ENCODE results near the gene PRPS1L1.

Gene PRPS1L1

GRCh38 chr7:18027628-18028027 lies at the start of gene PRPS1L1:
PRPS1L1 (minus strand) TSS chr7:18027846.
- no peak for DNase-seq

GRCh38 chr7:18076461-18076860 lies 48.8 kb upstream of the PRPS1L1 start:
- no peak for DNase-seq

DNA sequence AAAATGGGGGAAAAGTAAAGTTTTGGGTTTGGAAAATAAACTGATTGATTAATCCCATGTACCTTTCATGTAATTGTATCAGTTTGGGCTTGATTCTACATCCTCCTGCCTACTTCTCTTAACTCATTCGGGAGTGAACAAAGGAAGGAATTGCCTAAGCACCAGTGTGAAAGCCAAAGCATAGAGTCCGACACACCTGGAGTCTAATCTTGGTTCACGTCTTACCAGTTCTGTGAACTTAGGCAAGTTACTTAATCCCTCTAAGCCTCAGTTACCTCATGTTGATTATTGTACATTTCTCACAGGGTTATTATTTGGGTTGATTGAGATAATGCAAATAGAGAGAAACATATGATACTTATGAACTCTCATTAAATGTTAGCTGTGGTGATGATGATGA lies 41.1 kb upstream of the PRPS1L1 start:
- no peak for DNase-seq

GRCh38 chr7:18064242-18064838 lies 36.7 kb upstream of the PRPS1L1 start:
- no peak for DNase-seq

DNA sequence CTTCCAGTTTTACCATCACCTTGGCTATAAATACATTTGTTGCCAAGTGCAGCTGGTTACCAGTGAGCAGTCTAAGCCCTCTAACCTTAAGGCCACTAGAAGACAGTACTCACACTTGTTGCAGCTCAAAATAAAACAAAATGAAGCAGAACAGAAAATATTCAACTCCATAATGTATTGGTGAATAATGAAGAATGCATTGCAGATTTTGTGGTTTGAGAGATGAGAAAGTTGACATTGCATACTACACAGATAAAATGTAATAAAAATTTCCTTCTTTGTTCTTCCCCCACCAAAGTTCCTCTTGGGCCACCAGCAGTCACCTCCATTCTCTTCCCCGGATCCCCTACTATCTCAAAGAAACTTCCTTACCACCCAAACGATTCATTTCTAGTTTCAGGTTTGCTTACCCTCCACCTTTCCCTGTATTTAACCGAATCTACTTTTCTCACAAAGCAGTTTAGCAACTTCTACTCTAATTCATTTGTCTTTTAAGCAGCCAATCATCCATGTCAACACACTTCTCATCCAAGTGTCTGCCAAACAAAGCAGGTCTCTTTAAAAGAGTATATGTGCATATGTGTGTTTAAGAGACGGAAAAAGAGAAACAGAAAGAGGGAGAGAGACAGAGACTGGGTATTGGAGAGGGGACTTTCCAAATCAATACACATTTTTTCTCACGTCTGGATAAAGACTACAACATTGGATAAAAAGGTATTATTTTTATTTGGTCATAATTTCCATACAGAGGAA lies 35.7 kb upstream of the PRPS1L1 start:
- DNase-seq, result no peak

GRCh38 chr7:18059171-18059570 lies 31.5 kb upstream of the PRPS1L1 start:
- DNase-seq, result no peak

DNA sequence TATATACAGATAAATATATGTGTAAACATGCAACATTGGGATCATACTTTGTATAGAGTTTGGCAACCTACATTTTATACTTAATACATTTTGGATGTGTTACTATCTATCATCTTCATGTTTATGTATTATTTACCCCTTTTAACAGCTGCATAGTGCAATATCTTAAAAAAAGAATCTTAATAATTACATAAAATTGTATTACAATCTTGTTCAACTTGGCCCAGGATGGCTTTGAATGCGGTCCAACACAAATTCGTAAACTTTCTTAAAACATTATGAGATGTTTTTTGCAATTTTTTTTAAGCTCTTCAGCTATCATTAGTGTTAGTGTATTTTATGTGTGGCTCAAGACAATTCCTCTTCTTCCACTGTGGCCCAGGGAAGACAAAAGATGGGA lies 26.3 kb upstream of the PRPS1L1 start:
- no peak for DNase-seq

- no peak for DNase-seq
These were observed 25.7 kb upstream of the PRPS1L1 start for GRCh38 chr7:18053177-18053928.

DNA sequence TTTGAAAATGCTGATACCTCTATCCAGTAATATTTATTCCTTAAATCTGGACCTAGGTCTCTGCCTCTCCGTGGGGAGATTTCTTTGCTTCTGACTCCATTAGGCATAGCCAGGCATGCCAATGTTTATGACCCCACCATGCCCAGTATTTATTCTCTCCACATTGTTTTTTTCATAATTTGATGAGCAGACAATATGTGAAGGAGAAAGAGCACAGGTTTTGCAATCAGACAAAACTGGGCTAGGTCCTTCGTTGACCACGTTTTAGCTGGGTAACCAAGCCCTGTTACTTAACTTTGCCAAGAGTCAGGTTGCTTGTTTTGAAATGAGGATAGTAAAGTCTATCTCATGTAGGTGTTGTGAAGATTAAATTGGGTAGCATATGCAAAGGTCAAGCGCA lies 21.6 kb upstream of the PRPS1L1 start:
- no peak for DNase-seq

DNA sequence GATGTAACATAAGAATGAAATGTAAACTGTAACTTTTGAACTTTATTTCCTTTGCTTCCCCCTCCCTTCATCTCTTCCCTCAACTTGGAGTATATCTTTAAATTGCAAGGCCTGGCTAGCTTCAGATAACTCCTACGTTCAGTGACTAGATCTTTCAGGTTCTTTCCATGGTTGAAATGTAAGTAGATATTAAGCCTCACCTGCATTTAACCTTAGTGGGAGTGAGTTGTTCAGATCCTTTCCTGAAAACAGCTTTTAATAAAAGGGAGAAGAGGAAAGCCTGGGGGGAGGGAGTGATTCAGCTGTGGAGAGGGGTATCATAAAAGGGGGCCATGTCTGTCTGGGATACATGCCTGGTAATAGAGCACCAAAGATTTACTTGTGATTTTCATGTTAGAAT lies 19.0 kb upstream of the PRPS1L1 start:
- no peak for DNase-seq

DNA sequence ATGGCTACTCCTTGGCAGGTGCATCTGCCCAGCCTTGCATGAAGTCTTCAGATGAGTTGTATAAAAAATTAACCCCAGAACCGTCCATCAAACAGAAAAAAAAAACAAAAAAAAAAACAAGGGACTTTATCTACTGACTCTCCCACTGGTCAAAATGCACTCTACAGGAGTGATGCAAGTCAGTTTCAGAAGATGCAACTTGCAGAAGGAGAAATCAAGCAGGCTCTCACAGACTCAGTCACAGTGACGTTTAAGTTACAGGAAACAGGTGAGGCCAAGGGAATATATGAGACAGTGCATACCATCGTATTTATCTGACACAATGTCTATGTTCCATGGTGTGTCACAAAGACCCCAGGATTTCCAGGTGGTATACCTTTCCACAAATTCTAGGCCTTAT lies 17.5 kb upstream of the PRPS1L1 start:
- no peak for DNase-seq

DNA sequence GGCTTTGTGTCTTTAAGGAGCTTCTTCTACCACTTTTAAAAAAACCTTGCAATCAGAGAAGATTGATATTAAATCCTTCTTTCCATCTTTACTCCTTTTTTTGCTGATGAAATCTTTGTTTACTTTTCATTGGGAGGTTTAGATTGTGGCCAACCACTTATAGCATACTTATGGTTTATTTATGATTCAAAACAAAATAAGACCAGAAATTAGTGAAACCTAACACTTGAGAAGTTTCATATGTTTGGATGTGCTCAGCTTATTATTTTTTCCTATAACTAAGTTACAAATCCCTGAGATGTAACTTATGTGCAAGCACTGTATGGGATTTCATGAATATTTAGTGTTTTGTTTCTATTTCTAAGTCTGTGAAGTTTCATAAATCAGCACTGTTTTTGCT lies 13.5 kb upstream of the PRPS1L1 start:
- no peak for DNase-seq

GRCh38 chr7:18040196-18040595 lies 12.6 kb upstream of the PRPS1L1 start:
- no peak for DNase-seq

DNA sequence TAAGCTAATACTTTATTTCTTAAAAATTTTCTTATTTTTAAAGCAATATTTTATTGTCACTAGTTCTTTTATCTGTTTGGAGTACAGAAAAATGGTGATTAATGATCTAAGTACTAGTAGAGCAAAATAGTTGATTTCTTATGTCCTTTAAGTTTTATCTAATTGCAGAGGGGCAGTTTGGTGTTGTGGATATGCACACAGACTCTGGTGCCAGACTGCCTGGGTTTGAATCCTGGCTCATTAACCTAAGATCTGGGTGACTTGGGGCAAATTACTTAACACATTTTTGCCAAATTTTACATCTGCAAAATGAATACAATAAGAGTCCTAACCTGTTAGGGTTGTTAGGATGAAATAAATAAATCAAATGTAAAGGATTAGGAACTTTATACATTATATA lies 10.7 kb upstream of the PRPS1L1 start:
- no peak for DNase-seq

GRCh38 chr7:18037609-18038008 lies 10.0 kb upstream of the PRPS1L1 start:
- DNase-seq, result no peak

GRCh38 chr7:18036783-18037182 lies 9.1 kb upstream of the PRPS1L1 start:
- no peak for DNase-seq

DNA sequence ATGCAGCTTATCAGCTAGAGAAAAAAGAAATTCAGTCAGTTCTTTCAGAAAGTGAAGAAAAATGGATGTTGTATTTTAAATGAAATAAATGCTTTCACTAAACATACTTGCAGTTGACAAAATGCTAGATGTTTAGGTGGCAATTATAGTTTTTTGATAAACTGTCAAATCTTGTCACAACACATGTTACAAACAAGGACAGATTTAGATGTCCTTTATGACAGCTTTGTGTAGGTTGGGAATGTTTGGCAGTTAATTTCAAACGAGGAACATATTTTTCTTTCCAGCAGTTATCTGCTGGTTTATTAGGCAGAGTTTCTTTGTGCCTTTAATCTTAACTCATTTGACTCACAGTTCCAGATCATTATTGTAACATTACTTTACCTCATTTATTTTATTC lies 3.1 kb upstream of the PRPS1L1 start:
- no peak for DNase-seq

- DNase-seq, result no peak
These were observed 7.4 kb downstream of the PRPS1L1 start for GRCh38 chr7:18020138-18020715.

DNA sequence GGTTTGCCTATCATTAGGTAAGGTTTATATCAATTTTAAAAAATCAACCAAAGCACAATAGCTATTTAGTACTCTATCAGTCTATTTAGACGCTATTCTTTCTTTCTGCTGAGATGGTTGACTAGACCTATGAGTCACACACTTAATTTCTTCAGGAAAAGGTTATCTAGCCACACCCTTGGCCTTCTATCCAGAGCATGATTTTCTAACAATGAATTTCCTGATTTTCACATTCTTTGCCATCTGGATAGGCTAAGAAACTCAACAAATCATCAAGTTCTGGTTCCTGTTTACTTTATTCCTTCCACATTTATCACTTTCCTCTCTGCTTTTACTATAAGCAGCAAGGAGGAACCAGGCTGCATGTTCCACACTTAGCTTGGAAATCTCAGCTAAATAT lies 8.1 kb downstream of the PRPS1L1 start:
- DNase-seq, result no peak

- DNase-seq, result no peak
These were observed 9.1 kb downstream of the PRPS1L1 start for GRCh38 chr7:18018296-18019215.

DNA sequence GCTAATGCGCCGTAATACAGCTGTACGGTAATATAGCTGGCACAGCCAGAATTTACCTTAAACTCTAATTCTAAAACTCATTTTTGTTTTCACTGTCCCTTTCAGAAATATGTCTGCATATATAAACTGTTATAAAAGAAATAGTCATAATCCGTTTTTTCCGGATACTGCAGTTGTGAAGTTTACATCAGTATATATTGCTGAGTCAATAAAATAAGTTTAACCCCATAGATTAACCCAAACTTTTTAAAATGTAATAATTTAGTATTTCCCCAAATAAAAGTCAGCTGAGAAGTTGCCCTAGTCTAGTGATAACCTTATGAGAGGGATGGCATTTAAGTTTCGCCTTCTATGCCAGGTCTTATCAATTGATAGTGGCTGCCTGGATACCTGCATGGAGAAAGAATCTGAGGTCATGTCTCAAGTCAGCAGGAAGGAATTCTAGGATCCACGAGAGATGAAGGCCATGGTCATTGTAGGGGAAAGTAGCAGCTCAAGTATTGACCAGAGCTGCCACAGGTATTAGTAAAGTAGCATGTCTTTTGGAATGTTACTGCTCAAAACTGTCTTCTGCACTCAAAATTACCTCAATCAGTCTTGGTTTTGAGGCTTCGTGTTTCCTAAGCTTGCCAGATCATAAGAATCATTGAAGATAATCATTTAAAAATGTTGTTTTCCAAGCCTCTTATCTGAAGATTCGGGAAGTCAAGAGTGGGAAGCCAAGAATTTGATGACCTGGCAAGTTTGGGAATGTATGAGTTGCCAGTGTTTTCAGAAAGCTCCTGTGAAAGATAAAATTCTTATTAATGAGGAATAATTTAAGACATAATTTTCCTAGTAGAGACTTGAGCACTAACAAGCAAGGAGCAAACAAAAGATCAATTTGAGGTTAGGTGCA lies 10.8 kb downstream of the PRPS1L1 start:
- DNase-seq, result no peak

DNA sequence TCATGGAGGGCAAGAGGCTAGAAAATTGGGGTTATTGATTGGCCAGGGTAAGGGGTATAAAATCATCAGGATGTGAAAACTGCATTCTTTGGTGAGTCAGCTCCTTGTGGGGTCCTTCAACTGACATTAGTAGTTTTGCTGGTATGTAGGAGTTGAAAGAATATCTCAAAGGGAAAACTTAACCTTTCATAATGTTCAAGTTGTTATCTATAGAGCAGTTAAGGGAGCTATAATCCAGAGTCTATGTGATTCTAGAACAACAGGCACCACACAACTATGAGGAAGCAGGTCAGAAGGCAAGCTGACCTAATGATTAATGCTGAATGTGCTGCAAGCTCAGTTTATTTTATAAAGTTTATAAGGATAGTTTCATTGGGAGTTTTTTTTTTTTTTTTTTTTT lies 13.7 kb downstream of the PRPS1L1 start:
- DNase-seq, result no peak

Measured in NCI-H1105 treated with DMSO at 0.1 percent for 48 hours (cell line).